ENCODE measurements around the gene SAFB.

SAFB gene

GRCh38 chr19:5579286-5579685, 43.6 kb upstream of the SAFB start:
- TF ChIP-seq EZH2phosphoT487 (IDR thresholded peaks at IDR 0.05; ENCODE audit: borderline replicate concordance) (no peak), CTCF (conservative IDR thresholded peaks at IDR 0.05; ENCODE audit: low read length) (no peak)
- Histone ChIP-seq H3K4me2 (ENCODE audit: low read depth, low read length, poor library complexity, severe bottlenecking) (no peak overlapping the region), H3K4me1 (ENCODE audit: insufficient read depth, low read length, poor library complexity, severe bottlenecking) (peaks cover 16% of the 10 kb centered on the region)

GRCh38 chr19:5579697-5580096, 43.2 kb upstream of the SAFB start:
- H3F3A ChIP-seq (ENCODE audit: low read depth) = no peaks in the 10 kb centered on the region
- no peaks in the 10 kb centered on the region for H4K20me1 ChIP-seq (ENCODE audit: insufficient read depth, low read length, poor library complexity, severe bottlenecking)
- no peak for TF ChIP-seq CTCF (conservative IDR thresholded peaks at IDR 0.05; ENCODE audit: low read length)
- TF ChIP-seq EZH2phosphoT487 (IDR thresholded peaks at IDR 0.05; ENCODE audit: borderline replicate concordance) = no peak
- H2AFZ ChIP-seq (ENCODE audit: low read length) = no peak overlapping the region
- H3K79me2 ChIP-seq (ENCODE audit: insufficient read depth, low read length) = no peaks in the 10 kb centered on the region
- peak overlapping the region; percentile 56 for H3K9ac ChIP-seq (ENCODE audit: low read depth, low read length, poor library complexity, severe bottlenecking)
- no peaks in the 10 kb centered on the region for H3K9me2 ChIP-seq (replicated peaks; ENCODE audit: low read depth, low read length)
- peaks cover 3% of the 10 kb centered on the region; the same call in 1 of the 2 replicates for H3K36me3 ChIP-seq (ENCODE audit: insufficient read depth, low read length)
- peak overlapping the region; percentile 22 for H3K4me3 ChIP-seq (ENCODE audit: low read length, poor library complexity, severe bottlenecking)
- peaks cover 16% of the 10 kb centered on the region for H3K4me1 ChIP-seq (ENCODE audit: insufficient read depth, low read length, poor library complexity, severe bottlenecking)
- H3K27me3 ChIP-seq (ENCODE audit: insufficient read depth, low read length, poor library complexity, severe bottlenecking) = no peaks in the 10 kb centered on the region
- peak overlapping the region; percentile 52 for H3K4me2 ChIP-seq (ENCODE audit: low read depth, low read length, poor library complexity, severe bottlenecking)
- H3K9me3 ChIP-seq (ENCODE audit: insufficient read depth, low read depth, low read length) = no peaks in the 10 kb centered on the region

More at GRCh38 chr19:5579286-5579685, 43.6 kb upstream of the SAFB start:
- no peak overlapping the region for H2AFZ ChIP-seq (ENCODE audit: low read length)
- H3K36me3 ChIP-seq (ENCODE audit: insufficient read depth, low read length) = peaks cover under 1% of the 10 kb centered on the region; the same call in 1 of the 2 replicates
- H3F3A ChIP-seq (ENCODE audit: low read depth) = no peaks in the 10 kb centered on the region
- no peaks in the 10 kb centered on the region for H3K9me2 ChIP-seq (replicated peaks; ENCODE audit: low read depth, low read length)
- H4K20me1 ChIP-seq (ENCODE audit: insufficient read depth, low read length, poor library complexity, severe bottlenecking) = no peaks in the 10 kb centered on the region
- no peaks in the 10 kb centered on the region for H3K79me2 ChIP-seq (ENCODE audit: insufficient read depth, low read length)
- no peaks in the 10 kb centered on the region for H3K9me3 ChIP-seq (ENCODE audit: insufficient read depth, low read depth, low read length)
- H3K4me3 ChIP-seq (ENCODE audit: low read length, poor library complexity, severe bottlenecking) = no peak overlapping the region
- no peaks in the 10 kb centered on the region for H3K27me3 ChIP-seq (ENCODE audit: insufficient read depth, low read length, poor library complexity, severe bottlenecking)
- peak overlapping the region; percentile 56 for H3K9ac ChIP-seq (ENCODE audit: low read depth, low read length, poor library complexity, severe bottlenecking)

- peak overlapping the region; percentile 56 for H3K9ac ChIP-seq (ENCODE audit: low read depth, low read length, poor library complexity, severe bottlenecking)
- TF ChIP-seq CTCF (conservative IDR thresholded peaks at IDR 0.05; ENCODE audit: low read length) (no peak), EZH2phosphoT487 (IDR thresholded peaks at IDR 0.05; ENCODE audit: borderline replicate concordance) (no peak)
- peak overlapping the region; percentile 52 for H3K4me2 ChIP-seq (ENCODE audit: low read depth, low read length, poor library complexity, severe bottlenecking)
- H2AFZ ChIP-seq (ENCODE audit: low read length) = no peak overlapping the region
- H4K20me1 ChIP-seq (ENCODE audit: insufficient read depth, low read length, poor library complexity, severe bottlenecking) = no peaks in the 10 kb centered on the region
- H3K4me1 ChIP-seq (ENCODE audit: insufficient read depth, low read length, poor library complexity, severe bottlenecking) = peaks cover 16% of the 10 kb centered on the region
- H3K9me2 ChIP-seq (replicated peaks; ENCODE audit: low read depth, low read length) = no peaks in the 10 kb centered on the region
- H3K36me3 ChIP-seq (ENCODE audit: insufficient read depth, low read length) = peaks cover 3% of the 10 kb centered on the region; the same call in 1 of the 2 replicates
- no peaks in the 10 kb centered on the region for H3K27me3 ChIP-seq (ENCODE audit: insufficient read depth, low read length, poor library complexity, severe bottlenecking)
- no peaks in the 10 kb centered on the region for H3K79me2 ChIP-seq (ENCODE audit: insufficient read depth, low read length)
- H3K9me3 ChIP-seq (ENCODE audit: insufficient read depth, low read depth, low read length) = no peaks in the 10 kb centered on the region
- no peaks in the 10 kb centered on the region for H3F3A ChIP-seq (ENCODE audit: low read depth)
- peak overlapping the region; percentile 22 for H3K4me3 ChIP-seq (ENCODE audit: low read length, poor library complexity, severe bottlenecking)
Measured at GRCh38 chr19:5580161-5580571, 42.7 kb upstream of the SAFB start.

Measured in Loucy (cell line).